VCaP (cell line): Measurements from ENCODE around the gene DOLPP1.

ENCODE experiments used
- H3K27ac ChIP-seq: fragments of 450-650 bp; 2 replicates; pipeline ENCODE4 v1.5.1; 2017
- CTCF ChIP-seq: fragments of 450-650 bp; conservative IDR thresholded peaks from 2 replicates; pipeline ENCODE4 v1.5.1; 2017; ENCODE audit warnings: mild to moderate bottlenecking, moderate library complexity

Gene DOLPP1

GRCh38 chr9:129131300-129132145, 50.6 kb downstream of the DOLPP1 start:
- TF ChIP-seq CTCF, result peak; percentile 99

GRCh38 chr9:129133082-129133481, 52.2 kb downstream of the DOLPP1 start:
- no peak for TF ChIP-seq CTCF
- H3K27ac ChIP-seq, result no peak overlapping the region

More at GRCh38 chr9:129131300-129132145, 50.6 kb downstream of the DOLPP1 start:
- H3K27ac ChIP-seq, result 0 out of 2 replicates have a peak overlapping the region, but pooled peaks have one; percentile 14

- H3K27ac ChIP-seq, result no peak overlapping the region
- TF ChIP-seq CTCF, result no peak
These were observed 54.6 kb downstream of the DOLPP1 start for GRCh38 chr9:129135476-129135875.

- TF ChIP-seq CTCF, result no peak
- H3K27ac ChIP-seq, result no peak overlapping the region; the same call in 1 of the 2 replicates
These were observed 55.6 kb downstream of the DOLPP1 start for GRCh38 chr9:129136446-129137035.

- H3K27ac ChIP-seq, result peak overlapping the region; percentile 26; the same call in 1 of the 2 replicates
- no peak for TF ChIP-seq CTCF
These were observed 56.6 kb downstream of the DOLPP1 start for GRCh38 chr9:129137292-129138143.

GRCh38 chr9:129138144-129138462, 57.2 kb downstream of the DOLPP1 start:
- peak overlapping the region; percentile 26; the same call in 1 of the 2 replicates for H3K27ac ChIP-seq
- no peak for TF ChIP-seq CTCF
